GM21619 (cell line): ENCODE results near the gene TOR2A.
"Not testable (repeated sequence)": the region's sequence is repeated elsewhere in the genome, so short reads cannot be mapped to it uniquely, and the experiment has no call there.

Source experiments
- ATAC-seq: cut with Tn5 transposase; IDR thresholded peaks from one replicate; pipeline ENCODE4 v1.9.1; 2021; ENCODE audit not compliant: unreplicated experiment

TOR2A gene

GRCh38 chr9:127769101-127769500 is 34.0 kb upstream of the TOR2A start:
- no peak for ATAC-seq

- ATAC-seq, result no peak
Measured at GRCh38 chr9:127768698-127769097, 33.6 kb upstream of the TOR2A start.

- ATAC-seq, result no peak
Measured at GRCh38 chr9:127767909-127768331, 32.8 kb upstream of the TOR2A start.

DNA sequence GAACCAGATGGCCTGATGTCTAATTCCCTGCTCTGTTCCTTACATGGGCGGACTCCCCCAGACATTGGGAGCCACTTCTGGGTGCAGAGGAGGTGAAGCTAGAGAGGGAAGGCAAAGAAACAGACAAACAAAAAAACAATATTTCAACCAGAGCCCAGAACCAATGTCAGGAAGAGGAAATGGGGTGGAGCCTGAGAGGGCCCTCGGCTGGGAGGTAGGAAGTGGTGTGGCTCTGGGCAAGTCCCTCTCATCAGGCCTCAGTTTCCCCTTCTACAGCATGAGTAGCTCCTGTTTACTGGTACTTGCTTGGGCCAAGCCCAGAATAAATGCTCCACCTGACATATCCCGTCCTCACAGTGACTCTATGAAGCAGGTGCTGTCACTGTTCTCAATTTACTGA is 32.3 kb upstream of the TOR2A start:
- ATAC-seq, result no peak

GRCh38 chr9:127765418-127765817 is 30.3 kb upstream of the TOR2A start:
- ATAC-seq, result no peak

DNA sequence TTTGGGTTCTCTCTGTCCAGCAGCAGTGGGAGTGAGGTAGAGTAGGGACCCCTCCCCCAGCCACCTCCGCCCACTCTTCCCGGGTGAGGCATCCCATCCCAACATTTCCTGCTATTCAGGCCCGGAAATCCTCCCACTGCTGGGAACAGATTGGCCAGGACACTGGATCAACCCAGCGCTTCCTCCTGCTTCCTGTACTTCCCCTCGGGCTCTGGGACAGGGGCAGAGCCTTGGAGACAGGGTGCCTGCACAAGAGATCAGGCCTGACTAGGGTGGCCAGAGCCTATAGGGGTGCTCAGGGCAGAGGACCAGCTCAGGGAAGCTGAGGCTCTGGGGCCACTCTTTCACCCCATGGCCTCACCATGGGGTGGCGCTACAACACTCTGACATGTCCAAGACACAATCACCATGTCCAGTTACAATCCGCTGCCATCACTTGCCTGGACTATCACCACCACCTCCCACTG is 28.9 kb upstream of the TOR2A start:
- no peak for ATAC-seq

- no peak for ATAC-seq
Measured at GRCh38 chr9:127762111-127762676, 27.1 kb upstream of the TOR2A start.

- no peak for ATAC-seq
Measured at GRCh38 chr9:127761491-127761956, 26.4 kb upstream of the TOR2A start.

DNA sequence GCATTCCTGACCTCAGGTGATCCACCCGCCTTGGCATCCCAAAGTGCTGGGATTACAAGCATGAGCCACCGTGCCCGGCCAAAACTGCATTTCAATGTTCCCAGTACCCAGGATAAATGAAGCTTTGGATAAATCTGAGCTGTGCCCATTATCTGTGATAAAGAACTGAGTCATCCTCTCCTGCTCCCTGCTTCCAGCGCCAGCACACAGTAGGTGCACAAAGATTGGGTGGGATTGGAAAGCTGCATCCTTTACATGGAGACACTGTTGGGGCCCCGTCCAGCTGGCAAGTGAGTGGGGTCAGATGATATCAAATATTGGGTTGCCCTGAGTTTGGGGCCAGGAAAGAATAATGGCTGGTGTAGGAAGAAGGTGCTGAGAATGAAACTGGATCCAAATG is 26.0 kb upstream of the TOR2A start:
- no peak for ATAC-seq

GRCh38 chr9:127758843-127759242 is 23.7 kb upstream of the TOR2A start:
- no peak for ATAC-seq

GRCh38 chr9:127756776-127757175 is 21.7 kb upstream of the TOR2A start:
- ATAC-seq, result not testable (repeated sequence)

DNA sequence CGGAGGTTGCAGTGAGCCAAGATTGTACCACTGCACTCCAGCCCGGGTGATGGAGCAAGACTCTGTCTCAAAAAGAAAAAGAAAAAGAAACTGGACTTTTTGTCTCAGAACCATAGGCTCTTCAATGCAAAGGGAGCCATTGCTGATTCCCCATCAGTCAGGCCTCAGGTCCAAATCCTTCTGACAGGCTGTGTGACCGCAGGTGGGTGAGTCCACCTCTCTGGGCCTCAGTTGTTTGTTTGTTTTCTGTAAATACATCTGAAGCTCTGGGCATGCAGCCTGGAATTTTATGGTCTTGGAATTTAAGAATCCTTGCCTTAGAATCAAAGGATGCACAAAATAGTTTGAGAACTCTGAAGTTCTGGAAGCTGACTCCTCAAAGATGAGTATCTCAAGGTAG is 21.1 kb upstream of the TOR2A start:
- ATAC-seq, result no peak

GRCh38 chr9:127755061-127756060 is 20.3 kb upstream of the TOR2A start:
- no peak for ATAC-seq

DNA sequence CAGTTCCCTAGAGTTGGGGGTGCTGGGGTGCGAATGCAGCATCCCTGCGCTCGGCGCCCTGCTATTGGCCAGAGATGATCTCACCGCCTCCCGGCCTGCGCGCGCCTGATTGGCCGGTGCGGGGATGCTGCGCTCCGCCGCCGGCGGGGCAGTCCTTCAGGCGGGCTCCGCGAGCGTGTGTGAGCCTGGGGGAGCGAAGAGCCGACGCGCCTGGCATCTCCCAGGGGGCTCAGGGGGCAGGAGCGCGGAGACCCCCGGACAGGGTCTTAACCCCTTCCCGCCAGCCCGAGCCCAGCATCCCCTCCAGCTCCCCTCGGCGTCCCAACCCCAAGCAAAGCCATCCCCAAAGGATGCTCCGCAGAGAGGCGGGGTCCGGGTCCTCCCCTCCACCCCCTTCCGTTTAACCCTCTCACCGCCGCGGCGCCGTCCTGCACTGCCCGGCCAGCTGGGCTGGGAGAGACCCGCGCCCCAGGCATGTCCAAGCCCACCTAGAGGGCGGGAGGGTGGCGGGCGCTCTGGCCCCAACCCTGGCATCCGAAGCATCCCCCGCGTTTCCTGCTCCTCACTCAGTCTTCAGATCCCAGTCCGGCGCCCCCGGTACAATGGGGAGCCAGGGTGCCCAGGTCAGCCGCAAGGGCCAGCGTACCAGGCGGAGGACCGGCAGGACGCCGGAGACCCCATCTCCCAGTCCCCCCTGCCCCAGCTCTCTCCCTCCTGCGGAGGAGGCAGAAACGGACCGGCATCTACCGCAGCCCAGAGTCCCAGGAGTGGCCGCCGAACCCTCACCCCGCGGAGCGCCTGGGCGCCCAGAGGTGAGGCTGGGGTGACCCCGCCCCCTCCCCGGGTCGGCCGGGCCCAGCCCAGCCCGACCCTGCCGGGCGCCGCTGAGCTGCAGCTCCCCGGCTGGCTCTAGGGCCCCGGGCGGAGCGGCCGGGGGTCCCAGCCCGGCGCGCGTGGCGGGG is 19.3 kb upstream of the TOR2A start:
- no peak for ATAC-seq

- no peak for ATAC-seq
Measured at GRCh38 chr9:127753622-127754021, 18.5 kb upstream of the TOR2A start.

- ATAC-seq, result no peak
Measured at GRCh38 chr9:127753148-127753547, 18.1 kb upstream of the TOR2A start.

DNA sequence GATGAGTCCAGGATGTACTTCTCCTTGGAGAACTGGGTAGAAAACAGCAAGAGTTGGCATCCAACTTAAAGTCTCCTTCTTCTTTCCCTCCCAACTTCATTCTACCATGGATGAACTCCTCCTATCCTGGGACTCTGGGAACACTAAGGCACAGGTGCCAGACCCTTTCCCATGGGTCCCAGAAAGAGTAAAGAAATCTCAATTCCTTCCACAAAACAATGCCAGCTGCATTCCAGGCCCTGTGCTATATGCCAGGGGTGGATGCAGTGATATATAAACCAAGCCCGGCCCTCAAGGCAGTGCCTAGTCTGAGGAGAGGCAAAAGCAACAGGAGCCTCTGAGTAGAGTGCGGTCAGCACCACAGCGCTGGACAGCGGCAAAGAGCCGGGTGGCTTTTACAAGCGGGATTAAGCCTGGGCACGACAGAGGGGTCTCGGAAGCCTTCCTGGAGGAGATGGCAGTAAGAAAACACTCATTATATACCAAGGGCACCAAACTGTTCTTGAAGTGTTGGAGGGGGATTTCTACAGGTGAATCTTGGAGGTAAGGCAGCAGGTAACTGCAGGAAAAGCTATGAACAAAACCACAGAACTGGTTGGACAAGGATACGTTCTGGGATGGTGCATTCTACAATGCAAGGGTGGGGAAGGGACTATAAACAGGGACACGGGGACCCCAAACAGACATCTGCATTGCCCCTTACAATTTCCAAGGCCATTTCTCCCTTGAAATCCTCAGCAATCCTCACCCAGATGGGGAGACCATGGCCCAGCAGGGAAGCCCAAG is 16.4 kb upstream of the TOR2A start:
- no peak for ATAC-seq

GRCh38 chr9:127749090-127749787 is 14.1 kb upstream of the TOR2A start:
- no peak for ATAC-seq

DNA sequence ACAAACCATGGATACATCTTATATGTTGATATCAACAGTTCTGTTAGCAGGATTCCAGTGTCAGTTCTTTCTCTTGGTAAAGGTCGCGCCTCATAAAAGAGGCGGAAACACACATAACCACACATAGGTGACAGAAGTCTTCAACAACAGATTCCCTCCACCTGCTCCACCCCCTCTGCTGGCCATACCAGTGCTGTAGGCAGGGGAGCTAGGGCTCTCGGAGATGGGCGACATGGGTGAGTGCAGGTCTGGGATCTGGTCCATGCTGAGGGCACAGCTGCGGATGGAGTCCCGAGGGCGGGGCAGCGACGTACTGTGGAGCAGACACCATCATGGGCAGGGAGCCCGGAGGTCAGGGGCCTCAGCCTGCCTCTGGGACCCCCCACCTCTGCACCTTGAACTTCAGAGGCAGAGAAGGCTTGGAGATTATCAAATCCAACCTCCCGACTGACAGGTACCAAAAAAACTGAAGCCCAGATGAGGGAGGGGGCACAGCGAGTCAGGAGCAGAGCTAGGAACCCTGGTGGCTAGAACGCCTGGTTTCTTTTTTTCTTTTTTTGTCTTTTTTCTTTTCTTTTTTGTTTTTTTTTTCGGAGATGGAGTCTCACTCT is 12.0 kb upstream of the TOR2A start:
- ATAC-seq, result no peak
